Panc1 (cell line): ENCODE results near the gene CSNK1G1.

Source experiments
- POLR2AphosphoS5 ChIP-seq: IDR thresholded peaks from 2 replicates; pipeline ENCODE4 v1.6.1; 2012; ENCODE audit warnings: mild to moderate bottlenecking, low read depth, low read length, moderate library complexity
- REST ChIP-seq, 2 experiments: IDR thresholded peaks; 2 replicates each; pipeline ENCODE4 v1.6.1; 2011 to 2012; ENCODE audit warnings: low read depth in 2 of 2, control low read depth in 1 of 2, low read length in 1 of 2, mild to moderate bottlenecking in 1 of 2, moderate library complexity in 1 of 2; ENCODE audit not compliant: insufficient read depth in 1 of 2
- TF ChIP-seq, protein P1 (sequence below): fragments of 450-650 bp; IDR thresholded peaks from 2 replicates; pipeline ENCODE4 v1.5.1; 2017; ENCODE audit warnings: mild to moderate bottlenecking

- TF ChIP-seq, protein P1, sequence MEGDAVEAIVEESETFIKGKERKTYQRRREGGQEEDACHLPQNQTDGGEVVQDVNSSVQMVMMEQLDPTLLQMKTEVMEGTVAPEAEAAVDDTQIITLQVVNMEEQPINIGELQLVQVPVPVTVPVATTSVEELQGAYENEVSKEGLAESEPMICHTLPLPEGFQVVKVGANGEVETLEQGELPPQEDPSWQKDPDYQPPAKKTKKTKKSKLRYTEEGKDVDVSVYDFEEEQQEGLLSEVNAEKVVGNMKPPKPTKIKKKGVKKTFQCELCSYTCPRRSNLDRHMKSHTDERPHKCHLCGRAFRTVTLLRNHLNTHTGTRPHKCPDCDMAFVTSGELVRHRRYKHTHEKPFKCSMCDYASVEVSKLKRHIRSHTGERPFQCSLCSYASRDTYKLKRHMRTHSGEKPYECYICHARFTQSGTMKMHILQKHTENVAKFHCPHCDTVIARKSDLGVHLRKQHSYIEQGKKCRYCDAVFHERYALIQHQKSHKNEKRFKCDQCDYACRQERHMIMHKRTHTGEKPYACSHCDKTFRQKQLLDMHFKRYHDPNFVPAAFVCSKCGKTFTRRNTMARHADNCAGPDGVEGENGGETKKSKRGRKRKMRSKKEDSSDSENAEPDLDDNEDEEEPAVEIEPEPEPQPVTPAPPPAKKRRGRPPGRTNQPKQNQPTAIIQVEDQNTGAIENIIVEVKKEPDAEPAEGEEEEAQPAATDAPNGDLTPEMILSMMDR = no peak
- TF ChIP-seq REST (IDR thresholded peaks at IDR 0.05; ENCODE audit: insufficient read depth in 1 of 2, low read depth in 2 of 2, low read length in 1 of 2) (no peak), POLR2AphosphoS5 (no peak)
Measured at GRCh38 chr15:64122444-64122843, 233.5 kb downstream of the CSNK1G1 start.
